Fibroblast of pulmonary artery (primary cell): ENCODE measurements around the gene TBC1D20.
A peak's percentile ranks its signal among the peaks of the same experiment; 100 is the strongest.

Source experiments
- DNase-seq: peaks from one replicate; pipeline ENCODE4 v3.0.0-alpha.2; 2010; ENCODE audit warnings: low read depth
- H3K4me3 ChIP-seq: replicated peaks from 2 replicates; pipeline ENCODE4 v1.5.1; 2011; ENCODE audit warnings: low read depth, mild to moderate bottlenecking, control low read depth, low read length, moderate library complexity
- CTCF ChIP-seq: IDR thresholded peaks from 2 replicates; pipeline ENCODE4 v1.5.1; 2011; ENCODE audit warnings: mild to moderate bottlenecking, control low read depth, low read length, inconsistent platforms; ENCODE audit errors: missing control alignments

The TBC1D20 gene

GRCh38 chr20:497979-498378 is 35.6 kb upstream of the TBC1D20 start:
- no peak for DNase-seq
- TF ChIP-seq CTCF = no peak
- no peak overlapping the region for H3K4me3 ChIP-seq

GRCh38 chr20:496126-496696 is 33.9 kb upstream of the TBC1D20 start:
- no peak overlapping the region for H3K4me3 ChIP-seq
- peak; percentile 56 for DNase-seq
- no peak for TF ChIP-seq CTCF

GRCh38 chr20:492159-492558 is 29.8 kb upstream of the TBC1D20 start:
- H3K4me3 ChIP-seq = no peak overlapping the region
- DNase-seq = no peak
- no peak for TF ChIP-seq CTCF

GRCh38 chr20:487655-488054 is 25.3 kb upstream of the TBC1D20 start:
- no peak for DNase-seq
- no peak overlapping the region for H3K4me3 ChIP-seq
- no peak for TF ChIP-seq CTCF

GRCh38 chr20:483815-484644 is 21.7 kb upstream of the TBC1D20 start:
- no peak for TF ChIP-seq CTCF
- DNase-seq = no peak
- H3K4me3 ChIP-seq = no peak overlapping the region

GRCh38 chr20:481167-481566 is 18.8 kb upstream of the TBC1D20 start:
- H3K4me3 ChIP-seq = no peak overlapping the region
- TF ChIP-seq CTCF = no peak
- no peak for DNase-seq
